K562 (cell line): Measurements from ENCODE around the gene TBXAS1. TPM values are rescaled to one million over a fixed set of nuclear protein-coding genes. Genes with fewer than 3 reads are reported as not detected.
A peak's percentile ranks its signal among the peaks of the same experiment; 100 is the strongest.

Experiments used
- ATAC-seq: fragments of 200-7000 bp; cut with Tn5 transposase; 3 replicates; pipeline ENCODE4 v1.9.1; 2020; ENCODE audit warnings: moderate library complexity
- BruUV-seq: library from RNA; stranded (reverse); fragments of 400-500 nt; replicated peaks from 2 replicates; lab custom pipeline; 2021; lab: Mats Ljungman, UMichigan
- CTCF ChIA-PET: fragments of 300-600 bp; formaldehyde crosslinking; extraction: SDS; loops from one replicate; lab custom pipeline; 2021; ENCODE audit warnings: low intra/inter-chr PET ratio; lab: Yijun Ruan, JAX
- POLR2A ChIA-PET: fragments of 300-600, 350-650 bp; sonication (Branson Sonifier 250); formaldehyde crosslinking; extraction: SDS; loops from one replicate; lab custom pipeline; 2021; ENCODE audit warnings: antibody characterized with exemption, inconsistent platforms; lab: Yijun Ruan, JAX
- DNase-seq, 4 experiments: peaks; one replicate each; pipeline versions ENCODE4 v3.0.0 to v3.0.0-alpha.2; 2011 to 2018; ENCODE audit warnings: low spot score in 3 of 4, mixed read lengths in 3 of 4; ENCODE audit errors: extremely low read depth in 1 of 4
- FAIRE-seq: peaks from 2 replicates; lab custom pipeline; 2011; peaks lifted over from hg19 to GRCh38; lab: Jason Lieb, UNC
- H2AFZ ChIP-seq: 2 replicates; pipeline ENCODE4 v1.6.0; 2011; ENCODE audit warnings: low read depth, low read length, control low read depth, inconsistent platforms
- H3K27ac ChIP-seq: fragments of 200-600 bp; 3 replicates; pipeline ENCODE4 v1.8.0; 2011; ENCODE audit warnings: low read depth, mild to moderate bottlenecking, control low read depth, inconsistent platforms, low read length, moderate library complexity, mixed read lengths; ENCODE audit errors: extremely low read depth
- H3K27me3 ChIP-seq, 2 experiments: fragments of 300-600 bp in 1 of 2; 2 replicates in 1 of 2; 3 replicates in 1 of 2; pipeline versions ENCODE4 v1.6.0 to v1.8.0; 2011; ENCODE audit warnings: inconsistent platforms in 2 of 2, low read length in 2 of 2, mild to moderate bottlenecking in 1 of 2, mixed read lengths in 1 of 2, moderate library complexity in 1 of 2; ENCODE audit not compliant: control insufficient read depth in 2 of 2, insufficient read depth in 2 of 2
- H3K36me3 ChIP-seq: fragments of 300-600 bp; 3 replicates; pipeline ENCODE4 v1.8.0; 2011; ENCODE audit warnings: mild to moderate bottlenecking, low read length, inconsistent platforms; ENCODE audit not compliant: control insufficient read depth, insufficient read depth
- H3K4me1 ChIP-seq, 2 experiments: fragments of 200-600 bp in 1 of 2; replicated peaks in 1 of 2; 2 replicates in 1 of 2; 3 replicates in 1 of 2; pipeline versions ENCODE4 v1.5.1 to v1.8.0; 2011; ENCODE audit warnings: inconsistent platforms in 2 of 2, low read length in 2 of 2, mild to moderate bottlenecking in 1 of 2, mixed read lengths in 1 of 2, moderate library complexity in 1 of 2; ENCODE audit not compliant: control insufficient read depth in 2 of 2, insufficient read depth in 2 of 2
- H3K4me2 ChIP-seq: 2 replicates; pipeline ENCODE4 v1.6.1; 2011; ENCODE audit warnings: low read length, control low read depth, inconsistent platforms, mixed read lengths; ENCODE audit not compliant: insufficient read depth
- H3K4me3 ChIP-seq: fragments of 200-600 bp; sonication (generic), shearing (Covaris generic); 2 replicates; pipeline ENCODE4 v1.5.1; 2016; ENCODE audit warnings: control low read depth, inconsistent platforms
- H3K79me2 ChIP-seq: fragments of 200-600 bp; 3 replicates; pipeline ENCODE4 v1.8.0; 2011; ENCODE audit warnings: low read length, inconsistent platforms; ENCODE audit not compliant: control insufficient read depth, insufficient read depth
- H3K9ac ChIP-seq, 2 experiments: 2 replicates each; pipeline versions ENCODE4 v1.6.0 to v1.6.1; 2011; ENCODE audit warnings: low read depth in 2 of 2, low read length in 2 of 2, control low read depth in 1 of 2, inconsistent platforms in 1 of 2, mild to moderate bottlenecking in 1 of 2, mixed read lengths in 1 of 2; ENCODE audit not compliant: insufficient read depth in 1 of 2
- H3K9me1 ChIP-seq: one replicate; pipeline ENCODE4 v1.6.0; 2011; ENCODE audit warnings: inconsistent platforms, mild to moderate bottlenecking, low read length, moderate library complexity; ENCODE audit not compliant: control insufficient read depth, insufficient read depth
- H3K9me3 ChIP-seq: replicated peaks from 2 replicates; pipeline ENCODE4 v1.5.1; 2011; ENCODE audit warnings: low read depth, low read length, inconsistent platforms; ENCODE audit not compliant: control insufficient read depth, insufficient read depth
- H4K20me1 ChIP-seq: replicated peaks from 2 replicates; pipeline ENCODE4 v1.6.1; 2011; ENCODE audit warnings: low read length, inconsistent platforms, mixed read lengths; ENCODE audit not compliant: control insufficient read depth, insufficient read depth
- BCL6 ChIP-seq: fragments of 250-450 bp; sonication (Bioruptor Pico); IDR thresholded peaks from 2 replicates; pipeline ENCODE4 v1.4.0; 2020
- CEBPG ChIP-seq, 3 experiments: fragments of 200-800 bp in 1 of 3; sonication (Bioruptor generic) in 1 of 3; sonication (generic) in 1 of 3; formaldehyde crosslinking in 1 of 3; IDR thresholded peaks in 2 of 3; conservative IDR thresholded peaks in 1 of 3; 2 replicates each; pipeline versions ENCODE4 v1.6.1 to v1.8.0; 2016 to 2022; ENCODE audit warnings: missing compliant biosample characterization in 2 of 3, missing genetic modification characterization in 2 of 3, mild to moderate bottlenecking in 1 of 3, missing genetic modification reagents in 1 of 3
- COPS2 ChIP-seq: fragments of 450-650 bp; conservative IDR thresholded peaks from 2 replicates; pipeline ENCODE4 v1.6.1; 2016; ENCODE audit warnings: mild to moderate bottlenecking, moderate library complexity
- DNMT1 ChIP-seq: fragments of 450-650 bp; IDR thresholded peaks from 2 replicates; pipeline ENCODE4 v1.6.1; 2016; ENCODE audit warnings: antibody characterized with exemption, mild to moderate bottlenecking
- ELF2 ChIP-seq: fragments of 250-450 bp; sonication (Bioruptor Pico); IDR thresholded peaks from 2 replicates; pipeline ENCODE4 v1.5.0; 2021; ENCODE audit warnings: mild to moderate bottlenecking
- KLF16 ChIP-seq: IDR thresholded peaks from 2 replicates; pipeline ENCODE4 v1.6.1; 2016; ENCODE audit warnings: antibody characterized with exemption
- POLR3A ChIP-seq: IDR thresholded peaks from 2 replicates; pipeline ENCODE4 v1.6.1; 2011; ENCODE audit warnings: borderline replicate concordance, mild to moderate bottlenecking, moderate library complexity; ENCODE audit not compliant: insufficient read length, insufficient read depth; ENCODE audit errors: extremely low read depth
- RB1 ChIP-seq: fragments of 450-650 bp; IDR thresholded peaks from 2 replicates; pipeline ENCODE4 v1.6.1; 2017; ENCODE audit warnings: low read depth, mild to moderate bottlenecking
- RFX7 ChIP-seq: fragments of 250-450 bp; sonication (Bioruptor Pico); IDR thresholded peaks from 2 replicates; pipeline ENCODE4 v1.5.1; 2021; ENCODE audit warnings: mild to moderate bottlenecking
- RNF2 ChIP-seq: sonication (generic); IDR thresholded peaks from 2 replicates; pipeline ENCODE4 v1.6.1; 2016
- SP2 ChIP-seq: IDR thresholded peaks from 2 replicates; pipeline ENCODE4 v1.6.1; 2011; ENCODE audit warnings: mild to moderate bottlenecking, low read depth, low read length, moderate library complexity; ENCODE audit not compliant: poor library complexity, severe bottlenecking; ENCODE audit errors: extremely low read depth
- TRIM24 ChIP-seq, 2 experiments: fragments of 450-650 bp; IDR thresholded peaks; 2 replicates each; pipeline ENCODE4 v1.6.1; 2016
- ZFP36 ChIP-seq: fragments of 150-350 bp; IDR thresholded peaks from 2 replicates; pipeline ENCODE4 v1.6.1; 2018; ENCODE audit warnings: low read length, low read depth; ENCODE audit not compliant: partially characterized antibody
- WGBS: fragments of 100-300 bp; shearing (Covaris generic); methylation state at CpG from one replicate; pipeline ENCODE4 v1.1.6; 2016; ENCODE audit warnings: low coverage, mixed read lengths; ENCODE audit not compliant: insufficient coverage; ENCODE audit errors: missing lambda C conversion rate; 5-methylcytosine and 5-hydroxymethylcytosine counted together
- in situ Hi-C: fragments of 300-500 bp; cut with MboI; formaldehyde crosslinking; loops from 4 replicates; pipeline ENCODE4 v1.15.0; 2018; ENCODE audit warnings: inconsistent platforms, mixed read lengths
- intact Hi-C: fragments of 100-400 bp; cut with micrococcal nuclease; formaldehyde crosslinking; loops from 2 replicates; pipeline ENCODE4 v1.14.2; 2022
- polyA plus RNA-seq, 8 experiments: library from polyadenylated mRNA; depleted of rRNA in 4 of 8; stranded (reverse) in 5 of 8; unstranded in 3 of 8; fragments of >200 nt; fragmentation: Nextera tagmentation in 2 of 8; fragmentation: Illumina TruSeq in 1 of 8; extraction: Ambion mirVana in 2 of 8; extraction: Trizol in 1 of 8; gene quantifications; 2 replicates each; pipeline versions ENCODE4 v1.2.1 to v1.2.3, GENCODE V29; 2011 to 2014; ENCODE audit warnings: inconsistent platforms in 1 of 8, missing spikeins in 1 of 8
- total RNA-seq, 7 experiments: library from RNA; depleted of rRNA in 6 of 7; stranded (reverse); fragments of >200 nt in 6 of 7; fragmentation: Illumina TruSeq in 2 of 7; extraction: Trizol in 2 of 7; gene quantifications; 2 replicates each; pipeline versions ENCODE4 v1.2.1 to v1.2.3, GENCODE V29; 2011 to 2021; ENCODE audit warnings: low replicate concordance in 1 of 7
- TF ChIP-seq, protein P1 (sequence below): fragments of 250-450 bp; sonication (Bioruptor Pico); IDR thresholded peaks from 2 replicates; pipeline ENCODE4 v1.8.0; 2021; ENCODE audit warnings: mild to moderate bottlenecking, moderate library complexity
- TF ChIP-seq, protein P2 (sequence below): fragments of 450-650 bp; formaldehyde crosslinking; IDR thresholded peaks from 2 replicates; pipeline ENCODE4 v1.4.0; 2022; ENCODE audit warnings: missing genetic modification characterization

Gene TBXAS1
- total and polyA plus RNA-seq, 9 of the 15 experiments (the other 6 are each of a cell fraction or from before 2014, with no cell fraction given): 1.1 to 8.3 (median 1.9) TPM

DNA sequence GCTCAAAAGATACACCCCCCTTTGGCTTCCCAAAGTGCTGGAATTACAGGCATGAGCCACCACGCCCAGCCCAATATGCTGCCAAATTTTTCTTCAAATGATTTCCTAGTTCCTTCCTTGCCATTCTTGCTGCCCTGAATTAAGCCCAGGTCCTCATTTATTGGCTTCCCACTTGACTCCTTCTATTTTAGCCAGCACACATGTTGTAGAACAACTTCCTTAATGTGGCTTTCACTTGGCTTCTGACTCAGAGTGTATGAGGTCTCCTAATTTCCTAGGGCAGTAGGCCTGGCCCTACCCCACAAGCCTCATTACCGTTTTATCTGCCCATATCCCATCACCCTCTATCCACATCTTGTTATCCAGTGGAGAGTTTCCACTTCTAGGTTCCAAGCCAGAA, 29.5 kb upstream of the TBXAS1 start:
- FAIRE-seq (no peak), DNase-seq (no peak), ATAC-seq (peak; percentile 34; the same call in 2 of the 3 replicates)
- ChIA-PET POLR2A (interaction anchor here (0.8 to 1.2 kb wide), 4 partner anchors 12 to 28 kb away, joined by 3 to 4 read pairs (median 3); no protein-coding TSS in a partner anchor), CTCF (no interaction called here)
- H3K27me3 ChIP-seq: peaks cover 2 to 16% of the 10 kb centered on the region in 2 experiments; a peak in 3 of 5 replicates
- H3K9me3 ChIP-seq: no peaks in the 10 kb centered on the region
- no peaks in the 10 kb centered on the region for H3K9me1 ChIP-seq
- no peaks in the 10 kb centered on the region for H4K20me1 ChIP-seq
- H3K79me2 ChIP-seq: no peaks in the 10 kb centered on the region
- no peak overlapping the region for H3K4me3 ChIP-seq
- no peak overlapping the region for H3K9ac ChIP-seq
- TF ChIP-seq DNMT1 (no peak), COPS2 (no peak), BCL6 (CRISPR knock-in tag) (no peak), RFX7 (CRISPR knock-in tag) (no peak), ELF2 (no peak), ZFP36 (no peak), KLF16 (no peak), TRIM24 (IDR thresholded peaks at IDR 0.05) (no peak), SP2 (no peak), CEBPG (CRISPR knock-in tag; IDR thresholded peaks at IDR 0.05) (no peak), CEBPG (tag; conservative IDR thresholded peaks at IDR 0.05 in 1 of 2, IDR thresholded peaks at IDR 0.05 in 1 of 2) (no peak), POLR3A (no peak), RNF2 (no peak), RB1 (no peak)
- TF ChIP-seq, protein P1, sequence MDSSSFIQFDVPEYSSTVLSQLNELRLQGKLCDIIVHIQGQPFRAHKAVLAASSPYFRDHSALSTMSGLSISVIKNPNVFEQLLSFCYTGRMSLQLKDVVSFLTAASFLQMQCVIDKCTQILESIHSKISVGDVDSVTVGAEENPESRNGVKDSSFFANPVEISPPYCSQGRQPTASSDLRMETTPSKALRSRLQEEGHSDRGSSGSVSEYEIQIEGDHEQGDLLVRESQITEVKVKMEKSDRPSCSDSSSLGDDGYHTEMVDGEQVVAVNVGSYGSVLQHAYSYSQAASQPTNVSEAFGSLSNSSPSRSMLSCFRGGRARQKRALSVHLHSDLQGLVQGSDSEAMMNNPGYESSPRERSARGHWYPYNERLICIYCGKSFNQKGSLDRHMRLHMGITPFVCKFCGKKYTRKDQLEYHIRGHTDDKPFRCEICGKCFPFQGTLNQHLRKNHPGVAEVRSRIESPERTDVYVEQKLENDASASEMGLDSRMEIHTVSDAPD (CRISPR knock-in tag): no peak
- TF ChIP-seq, protein P2, sequence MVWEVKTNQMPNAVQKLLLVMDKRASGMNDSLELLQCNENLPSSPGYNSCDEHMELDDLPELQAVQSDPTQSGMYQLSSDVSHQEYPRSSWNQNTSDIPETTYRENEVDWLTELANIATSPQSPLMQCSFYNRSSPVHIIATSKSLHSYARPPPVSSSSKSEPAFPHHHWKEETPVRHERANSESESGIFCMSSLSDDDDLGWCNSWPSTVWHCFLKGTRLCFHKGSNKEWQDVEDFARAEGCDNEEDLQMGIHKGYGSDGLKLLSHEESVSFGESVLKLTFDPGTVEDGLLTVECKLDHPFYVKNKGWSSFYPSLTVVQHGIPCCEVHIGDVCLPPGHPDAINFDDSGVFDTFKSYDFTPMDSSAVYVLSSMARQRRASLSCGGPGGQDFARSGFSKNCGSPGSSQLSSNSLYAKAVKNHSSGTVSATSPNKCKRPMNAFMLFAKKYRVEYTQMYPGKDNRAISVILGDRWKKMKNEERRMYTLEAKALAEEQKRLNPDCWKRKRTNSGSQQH (CRISPR knock-in tag): no peak
- H3K4me1 ChIP-seq: peaks cover 0 to 2% of the 10 kb centered on the region in 2 experiments; a peak in 1 of 5 replicates
- in situ Hi-C loops: no loop called here
- 13% methylated on average over 2 of the region's 2 CpGs for WGBS
- H2AFZ ChIP-seq: 0 out of 2 replicates have a peak overlapping the region, but pooled peaks have one; percentile 16
- intact Hi-C loops: no loop called here
- no TSS peak for BruUV-seq
- H3K4me2 ChIP-seq: no peak overlapping the region
- H3K27ac ChIP-seq: no peak overlapping the region
- H3K36me3 ChIP-seq: no peaks in the 10 kb centered on the region
